Epidermal melanocyte (primary cell): Measurements from ENCODE around the gene GMPS.
A peak's percentile ranks its signal among the peaks of the same experiment; 100 is the strongest.
"Not testable (repeated sequence)": the region's sequence is repeated elsewhere in the genome, so short reads cannot be mapped to it uniquely, and the experiment has no call there.

Experiments
- DNase-seq: peaks from one replicate; pipeline ENCODE4 v3.0.0; 2011; ENCODE audit warnings: low spot score; ENCODE audit not compliant: insufficient read length

GMPS gene

GRCh38 chr3:155870133-155870944 is at the start of gene GMPS:
GMPS (plus strand) TSS chr3:155870650; CDS start chr3:155870871, 221 bp downstream.
- peak; percentile 86 for DNase-seq

GRCh38 chr3:155828490-155829098 is 41.9 kb upstream of the GMPS start:
- DNase-seq = not testable (repeated sequence)

- DNase-seq = no peak
Measured at GRCh38 chr3:155835341-155836071, 34.9 kb upstream of the GMPS start.

- no peak for DNase-seq
Measured at GRCh38 chr3:155843569-155843968, 26.9 kb upstream of the GMPS start.

GRCh38 chr3:155846119-155846518 is 24.3 kb upstream of the GMPS start:
- no peak for DNase-seq

- no peak for DNase-seq
Measured at GRCh38 chr3:155847993-155848392, 22.5 kb upstream of the GMPS start.

- not testable (repeated sequence) for DNase-seq
Measured at GRCh38 chr3:155849404-155849803, 21.0 kb upstream of the GMPS start.

- DNase-seq = no peak
Measured at GRCh38 chr3:155852341-155852740, 18.1 kb upstream of the GMPS start.

- DNase-seq = no peak
Measured at GRCh38 chr3:155853214-155854140, 17.0 kb upstream of the GMPS start.

GRCh38 chr3:155854141-155854940 is 16.1 kb upstream of the GMPS start, which contains the start of gene SLC33A1:
SLC33A1 (minus strand) TSS chr3:155854427; CDS start chr3:155853997, 430 bp downstream.
- DNase-seq = peak; percentile 95

- DNase-seq = no peak
Measured at GRCh38 chr3:155859859-155860258, 10.6 kb upstream of the GMPS start.

GRCh38 chr3:155860424-155860823 is 10.0 kb upstream of the GMPS start:
- DNase-seq = not testable (repeated sequence)

- no peak for DNase-seq
Measured at GRCh38 chr3:155861476-155862183, 8.8 kb upstream of the GMPS start.

- not testable (repeated sequence) for DNase-seq
Measured at GRCh38 chr3:155862290-155862982, 8.0 kb upstream of the GMPS start.

GRCh38 chr3:155863072-155863784 is 7.2 kb upstream of the GMPS start:
- DNase-seq = no peak

- DNase-seq = no peak
Measured at GRCh38 chr3:155869691-155870090, 759 bp upstream of the GMPS start.

GRCh38 chr3:155870945-155871745 is 695 bp downstream of the GMPS start:
- DNase-seq = no peak
